Coronary artery (tissue), 2 donors: ENCODE data around the gene DPM1.
A peak's percentile ranks its signal among the peaks of the same experiment; 100 is the strongest.
"Not testable (repeated sequence)": the region's sequence is repeated elsewhere in the genome, so short reads cannot be mapped to it uniquely, and the experiment has no call there.

ENCODE experiments used
- DNase-seq: peaks from one replicate; pipeline ENCODE4 v3.0.0-alpha.2; 2017; ENCODE audit warnings: low spot score
- H3K27ac ChIP-seq, 2 donors: fragments of 200-600 bp; sonication (generic); one replicate each; pipeline ENCODE4 v1.5.1; 2016 to 2019
- H3K4me3 ChIP-seq: fragments of 200-600 bp; sonication (generic); 2 replicates; pipeline ENCODE4 v1.5.1; 2016; ENCODE audit warnings: mild to moderate bottlenecking, moderate library complexity
- CTCF ChIP-seq: fragments of 200-600 bp; sonication (generic); IDR thresholded peaks from one replicate; pipeline ENCODE4 v1.5.1; 2019; ENCODE audit warnings: antibody characterized with exemption

Gene DPM1

DNA sequence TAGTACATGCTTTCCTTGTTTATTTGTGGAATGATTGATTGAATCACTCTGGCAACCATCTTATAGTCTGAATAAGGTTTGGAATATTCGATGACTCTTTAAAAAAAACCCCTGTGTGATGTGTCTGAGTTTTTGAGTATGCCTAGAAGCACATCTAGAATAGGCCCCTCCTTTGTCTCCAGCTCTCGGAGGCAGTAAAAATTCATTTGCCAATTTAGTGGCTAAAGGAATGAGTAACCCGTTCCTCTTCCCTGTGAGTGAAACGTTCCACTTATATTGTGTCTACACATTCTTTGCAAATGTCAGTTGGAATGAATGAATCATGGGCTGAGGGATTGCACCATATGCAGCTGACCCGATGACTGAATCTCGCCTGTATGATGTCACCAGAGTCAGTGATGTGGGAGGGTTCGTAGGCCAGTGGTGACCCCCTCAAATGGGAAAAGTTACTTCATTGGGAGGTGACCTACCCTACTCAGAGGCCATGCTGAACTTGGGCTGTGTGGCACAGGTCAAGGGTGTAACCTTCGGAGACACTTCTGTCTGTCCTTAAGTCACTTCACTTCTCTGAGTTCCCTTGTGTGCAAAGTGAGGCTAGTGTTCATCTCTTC lies 21.8 kb upstream of the DPM1 start:
- no peak for DNase-seq
- H3K4me3 ChIP-seq, result no peak overlapping the region
- peak overlapping the region in 1 of 2 donors; percentile 3 for H3K27ac ChIP-seq
- TF ChIP-seq CTCF, result no peak

DNA sequence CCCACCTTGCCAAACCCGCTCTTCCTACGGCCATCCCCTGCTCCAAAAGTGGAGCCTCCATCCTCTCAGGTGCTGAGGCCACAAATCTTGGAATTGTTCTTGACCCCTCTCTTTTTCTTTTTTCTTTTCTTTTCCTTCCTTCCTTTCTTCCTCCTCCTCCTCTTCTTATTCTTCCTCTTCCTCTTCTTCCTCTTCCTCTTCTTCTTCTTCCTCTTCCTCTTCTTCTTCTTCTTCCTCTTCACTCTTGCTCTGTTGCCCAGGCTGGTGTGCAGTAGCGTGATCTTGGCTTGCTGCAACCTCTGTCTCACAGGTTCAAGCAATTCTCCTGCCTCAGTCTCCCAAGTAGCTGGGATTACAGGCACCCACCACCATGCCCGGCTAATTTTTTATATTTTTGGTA lies 20.2 kb upstream of the DPM1 start:
- not testable (repeated sequence) for DNase-seq, H3K27ac ChIP-seq, H3K4me3 ChIP-seq

- no peak for DNase-seq
- TF ChIP-seq CTCF, result no peak
- H3K27ac ChIP-seq, result no peak overlapping the region
- H3K4me3 ChIP-seq, result no peak overlapping the region
Measured at GRCh38 chr20:50977066-50978021, 19.0 kb upstream of the DPM1 start.

- Histone ChIP-seq H3K4me3 (no peak overlapping the region), H3K27ac (no peak overlapping the region)
- no peak for TF ChIP-seq CTCF
- DNase-seq, result no peak
Measured at GRCh38 chr20:50975701-50976330, 17.5 kb upstream of the DPM1 start.

DNA sequence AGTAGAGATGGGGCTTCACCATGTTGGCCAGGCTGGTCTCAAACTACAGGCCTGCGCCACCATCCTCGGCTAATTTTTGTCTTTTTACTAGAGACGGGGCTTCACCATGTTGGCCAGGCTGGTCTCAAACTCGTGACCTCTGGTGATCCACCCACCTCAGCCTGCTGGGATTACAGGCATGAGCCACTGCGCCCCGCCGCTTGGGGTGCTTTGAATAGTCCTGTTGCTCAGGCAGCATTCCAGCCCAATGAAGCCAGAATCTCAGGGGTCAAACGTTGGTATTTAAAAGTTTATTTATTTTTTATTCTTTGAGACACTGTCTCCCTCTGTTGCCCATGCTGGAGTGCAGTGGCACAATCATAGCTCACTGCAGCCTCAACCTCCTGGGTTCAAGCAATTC lies 11.6 kb upstream of the DPM1 start:
- Histone ChIP-seq H3K27ac (no peak overlapping the region), H3K4me3 (no peak overlapping the region)
- TF ChIP-seq CTCF, result no peak
- DNase-seq, result no peak

DNA sequence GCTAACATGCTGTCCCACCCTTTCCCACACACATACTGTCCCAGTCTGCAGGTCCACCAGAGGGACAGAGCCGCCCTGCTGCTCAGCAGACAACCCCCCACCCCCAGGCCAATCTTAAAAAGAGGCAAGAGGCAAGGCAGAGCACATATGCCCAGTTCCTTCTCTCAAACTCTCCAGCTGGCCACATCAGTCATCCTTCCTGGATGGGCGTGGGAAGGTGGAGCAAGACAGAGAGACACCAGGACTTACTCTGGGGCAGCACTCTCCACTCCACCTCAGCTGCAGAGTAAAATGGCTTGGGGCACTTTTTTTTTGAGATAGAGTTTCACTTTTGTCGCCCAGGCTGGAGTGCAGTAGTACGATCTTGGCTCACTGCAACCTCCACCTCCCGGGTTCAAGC lies 11.1 kb upstream of the DPM1 start:
- H3K27ac ChIP-seq, result no peak overlapping the region
- no peak for DNase-seq
- H3K4me3 ChIP-seq, result no peak overlapping the region
- no peak for TF ChIP-seq CTCF

DNA sequence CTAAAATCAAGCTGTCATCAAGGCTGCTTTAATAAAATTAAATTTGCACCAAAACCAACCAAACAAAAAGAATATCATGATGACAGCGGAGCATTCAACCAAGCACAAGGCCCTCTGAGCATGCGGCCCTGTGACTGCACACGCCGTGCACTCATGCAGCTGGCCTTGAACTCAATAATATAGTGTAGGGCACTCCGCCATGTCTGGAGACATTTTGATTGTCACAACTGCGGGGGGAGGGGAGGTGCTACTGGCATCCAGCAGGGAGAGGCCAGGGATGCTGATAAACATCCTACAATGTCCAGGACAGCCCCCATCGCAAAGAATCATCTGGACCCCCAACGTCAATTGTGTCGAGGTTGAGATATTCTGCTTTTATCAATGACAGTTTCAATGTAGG lies 10.0 kb upstream of the DPM1 start:
- no peak overlapping the region for H3K4me3 ChIP-seq
- TF ChIP-seq CTCF, result no peak
- no peak overlapping the region for H3K27ac ChIP-seq
- no peak for DNase-seq
